Prostate gland (tissue), 2 donors: ENCODE results near the gene TRIM25.

Experiments
- POLR2A ChIP-seq: fragments of 450-650 bp; IDR thresholded peaks from one replicate; pipeline ENCODE4 v1.6.1; 2016; ENCODE audit warnings: antibody characterized with exemption, mild to moderate bottlenecking
- TF ChIP-seq, protein P1 (sequence below), 4 experiments: fragments of 200-600 bp in 2 of 4; fragments of 450-650 bp in 2 of 4; sonication (generic) in 2 of 4; IDR thresholded peaks; 1 replicate in 3 of 4; 2 replicates in 1 of 4; pipeline ENCODE4 v1.5.1; 2016 to 2019; ENCODE audit warnings: antibody characterized with exemption in 4 of 4, mild to moderate bottlenecking in 2 of 4, moderate library complexity in 2 of 4

DNA sequence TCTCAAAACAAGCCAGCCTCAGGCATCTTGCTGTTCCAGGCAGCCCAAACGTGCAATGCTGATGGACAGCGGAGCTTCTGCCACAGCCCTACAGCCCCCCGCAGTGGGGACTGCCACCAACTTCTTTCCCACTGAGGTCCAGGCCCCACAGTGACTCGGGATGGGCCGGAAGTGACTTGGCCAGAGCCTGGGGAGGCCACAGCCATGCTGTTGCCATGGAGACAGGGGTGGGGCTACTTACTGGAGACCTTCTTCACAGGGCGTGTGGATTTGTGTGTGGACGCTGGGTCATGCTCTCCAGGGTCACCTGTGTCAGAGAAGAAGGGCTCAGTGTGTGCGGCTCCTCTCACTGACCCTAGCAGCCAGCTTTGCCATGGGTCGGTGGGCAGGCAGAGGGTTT is 15.0 kb downstream of the TRIM25 start:
- TF ChIP-seq, protein P1, sequence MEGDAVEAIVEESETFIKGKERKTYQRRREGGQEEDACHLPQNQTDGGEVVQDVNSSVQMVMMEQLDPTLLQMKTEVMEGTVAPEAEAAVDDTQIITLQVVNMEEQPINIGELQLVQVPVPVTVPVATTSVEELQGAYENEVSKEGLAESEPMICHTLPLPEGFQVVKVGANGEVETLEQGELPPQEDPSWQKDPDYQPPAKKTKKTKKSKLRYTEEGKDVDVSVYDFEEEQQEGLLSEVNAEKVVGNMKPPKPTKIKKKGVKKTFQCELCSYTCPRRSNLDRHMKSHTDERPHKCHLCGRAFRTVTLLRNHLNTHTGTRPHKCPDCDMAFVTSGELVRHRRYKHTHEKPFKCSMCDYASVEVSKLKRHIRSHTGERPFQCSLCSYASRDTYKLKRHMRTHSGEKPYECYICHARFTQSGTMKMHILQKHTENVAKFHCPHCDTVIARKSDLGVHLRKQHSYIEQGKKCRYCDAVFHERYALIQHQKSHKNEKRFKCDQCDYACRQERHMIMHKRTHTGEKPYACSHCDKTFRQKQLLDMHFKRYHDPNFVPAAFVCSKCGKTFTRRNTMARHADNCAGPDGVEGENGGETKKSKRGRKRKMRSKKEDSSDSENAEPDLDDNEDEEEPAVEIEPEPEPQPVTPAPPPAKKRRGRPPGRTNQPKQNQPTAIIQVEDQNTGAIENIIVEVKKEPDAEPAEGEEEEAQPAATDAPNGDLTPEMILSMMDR (IDR thresholded peaks at IDR 0.05) = no peak
- no peak for TF ChIP-seq POLR2A
